GM18951 (cell line): ENCODE results near the gene KCNIP1.

Experiments used
- POLR2A ChIP-seq: IDR thresholded peaks from 4 replicates; pipeline ENCODE4 v1.6.1; 2011; ENCODE audit warnings: mild to moderate bottlenecking; ENCODE audit not compliant: insufficient read length, insufficient read depth; ENCODE audit errors: extremely low read depth
- in situ Hi-C: fragments of 300-500 bp; cut with MboI; formaldehyde crosslinking; loops from one replicate; pipeline ENCODE4 v1.12.0; 2022; ENCODE audit warnings: low sequenced_read_pairs, mixed read lengths, inconsistent platforms; ENCODE audit not compliant: unreplicated experiment

The KCNIP1 gene

GRCh38 chr5:170623576-170624181 lies 119.9 kb downstream of the KCNIP1 start:
- in situ Hi-C loops: loop anchor here (10.0 to 25.0 kb wide), 2 partner anchors 189 to 386 kb away; partner anchors contain the start of gene C5orf58

GRCh38 chr5:170625221-170626165 lies 121.7 kb downstream of the KCNIP1 start:
- no peak for TF ChIP-seq POLR2A
- in situ Hi-C loops: loop anchor here (10.0 kb wide), 1 partner anchor 191 kb away; no protein-coding TSS in a partner anchor

More at GRCh38 chr5:170623576-170624181, 119.9 kb downstream of the KCNIP1 start:
- TF ChIP-seq POLR2A: no peak

GRCh38 chr5:170626507-170627150 lies 122.8 kb downstream of the KCNIP1 start:
- in situ Hi-C loops: loop anchor here (10.0 kb wide), 1 partner anchor 192 kb away; no protein-coding TSS in a partner anchor
- no peak for TF ChIP-seq POLR2A

- TF ChIP-seq POLR2A: no peak
- in situ Hi-C loops: loop anchor here (10.0 kb wide), 1 partner anchor 192 kb away; no protein-coding TSS in a partner anchor
These were observed 123.5 kb downstream of the KCNIP1 start for GRCh38 chr5:170627271-170627670.

- TF ChIP-seq POLR2A: no peak
- in situ Hi-C loops: loop anchor here (10.0 kb wide), 1 partner anchor 193 kb away; no protein-coding TSS in a partner anchor
These were observed 124.2 kb downstream of the KCNIP1 start for GRCh38 chr5:170628028-170628427.

GRCh38 chr5:170628691-170629565 lies 125.1 kb downstream of the KCNIP1 start:
- in situ Hi-C loops: loop anchor here (10.0 kb wide), 1 partner anchor 194 kb away; no protein-coding TSS in a partner anchor
- TF ChIP-seq POLR2A: no peak

GRCh38 chr5:170629566-170630175 lies 125.9 kb downstream of the KCNIP1 start:
- no peak for TF ChIP-seq POLR2A
- in situ Hi-C loops: loop anchor here (10.0 kb wide), 1 partner anchor 195 kb away; no protein-coding TSS in a partner anchor

GRCh38 chr5:170630226-170630625 lies 126.4 kb downstream of the KCNIP1 start:
- in situ Hi-C loops: no loop called here
- TF ChIP-seq POLR2A: no peak

- in situ Hi-C loops: no loop called here
- no peak for TF ChIP-seq POLR2A
These were observed 126.9 kb downstream of the KCNIP1 start for GRCh38 chr5:170630711-170631141.

GRCh38 chr5:170631466-170632195 lies 127.8 kb downstream of the KCNIP1 start:
- in situ Hi-C loops: no loop called here
- no peak for TF ChIP-seq POLR2A
